Natural killer cell (primary cell): ENCODE data around the gene MCOLN1. TPM values are rescaled to one million over a fixed set of nuclear protein-coding genes. Genes with fewer than 3 reads are reported as not detected.
A peak's percentile ranks its signal among the peaks of the same experiment; 100 is the strongest.
"Not testable (repeated sequence)": the region's sequence is repeated elsewhere in the genome, so short reads cannot be mapped to it uniquely, and the experiment has no call there.

ENCODE experiments used
- ATAC-seq, 3 donors: fragments of 150-1000 bp in 2 of 3; fragments of 200-7000 bp in 1 of 3; cut with Tn5 transposase; 1 replicate in 1 of 3; 2 replicates in 2 of 3; pipeline ENCODE4 v1.10.0; 2021; ENCODE audit warnings: mild to moderate bottlenecking in 2 of 3, moderate library complexity in 2 of 3
- DNase-seq, 2 donors: peaks; one replicate each; pipeline versions ENCODE4 v3.0.0 to v3.0.0-alpha.2; 2013 to 2021; ENCODE audit warnings: mixed read lengths in 1 of 2
- H3K27ac ChIP-seq: one replicate; pipeline ENCODE4 v1.5.1; 2013; ENCODE audit warnings: mild to moderate bottlenecking, low read length
- H3K27me3 ChIP-seq: one replicate; pipeline ENCODE4 v1.6.1; 2013; ENCODE audit warnings: low read length; ENCODE audit not compliant: control insufficient read depth, insufficient read depth
- H3K36me3 ChIP-seq: one replicate; pipeline ENCODE4 v1.6.1; 2013; ENCODE audit warnings: low read length; ENCODE audit not compliant: control insufficient read depth, insufficient read depth
- H3K4me1 ChIP-seq: one replicate; pipeline ENCODE4 v1.6.1; 2013; ENCODE audit warnings: low read length; ENCODE audit not compliant: control insufficient read depth, insufficient read depth
- H3K4me3 ChIP-seq: one replicate; pipeline ENCODE4 v1.5.1; 2013; ENCODE audit warnings: low read length
- H3K9me3 ChIP-seq: one replicate; pipeline ENCODE4 v1.6.1; 2013; ENCODE audit warnings: low read length; ENCODE audit not compliant: control insufficient read depth, insufficient read depth
- H3K27ac Mint-ChIP-seq, 2 donors: one replicate each; pipeline ENCODE4 v1.8.0; 2022; ENCODE audit warnings: mild to moderate bottlenecking in 2 of 2, mixed read lengths in 2 of 2, moderate library complexity in 1 of 2
- H3K27me3 Mint-ChIP-seq, 2 donors: one replicate each; pipeline ENCODE4 v1.8.0; 2022; ENCODE audit warnings: low read depth in 2 of 2, mixed read lengths in 2 of 2
- H3K36me3 Mint-ChIP-seq: one replicate; pipeline ENCODE4 v1.8.0; 2022; ENCODE audit warnings: mixed read lengths
- H3K4me1 Mint-ChIP-seq, 2 donors: one replicate each; pipeline ENCODE4 v1.8.0; 2022; ENCODE audit warnings: mixed read lengths in 2 of 2
- H3K4me3 Mint-ChIP-seq: one replicate; pipeline ENCODE4 v1.8.0; 2022; ENCODE audit warnings: mild to moderate bottlenecking, moderate library complexity, mixed read lengths
- H3K9me3 Mint-ChIP-seq, 2 donors: one replicate each; pipeline ENCODE4 v1.8.0; 2022; ENCODE audit warnings: mixed read lengths in 2 of 2
- WGBS: methylation state at CpG from one replicate; pipeline ENCODE4 v1.1.7; 2013; ENCODE audit warnings: missing lambda C conversion rate; ENCODE audit not compliant: insufficient coverage; 5-methylcytosine and 5-hydroxymethylcytosine counted together
- intact Hi-C: fragments of 100-400 bp; cut with micrococcal nuclease; formaldehyde crosslinking; loops from one replicate; pipeline ENCODE4 v1.14.2; 2022
- total RNA-seq, 4 donors: library from RNA; stranded (reverse); fragments of 120-200 nt in 1 of 4; gene quantifications; one replicate each; pipeline versions ENCODE4 v1.2.3 to v1.2.4, GENCODE V29; 2013 to 2022
- TF ChIP-seq, protein P1 (sequence below): fragments of 200-600 bp; IDR thresholded peaks from one replicate; pipeline ENCODE4 v1.8.0; 2022; ENCODE audit warnings: antibody characterized with exemption

The MCOLN1 gene
- total RNA-seq, 3 donors from 2014 or later (not counting 1 experiment from before 2014, with no cell fraction given) = 22.9 to 37.6 (median 27.8) TPM

DNA sequence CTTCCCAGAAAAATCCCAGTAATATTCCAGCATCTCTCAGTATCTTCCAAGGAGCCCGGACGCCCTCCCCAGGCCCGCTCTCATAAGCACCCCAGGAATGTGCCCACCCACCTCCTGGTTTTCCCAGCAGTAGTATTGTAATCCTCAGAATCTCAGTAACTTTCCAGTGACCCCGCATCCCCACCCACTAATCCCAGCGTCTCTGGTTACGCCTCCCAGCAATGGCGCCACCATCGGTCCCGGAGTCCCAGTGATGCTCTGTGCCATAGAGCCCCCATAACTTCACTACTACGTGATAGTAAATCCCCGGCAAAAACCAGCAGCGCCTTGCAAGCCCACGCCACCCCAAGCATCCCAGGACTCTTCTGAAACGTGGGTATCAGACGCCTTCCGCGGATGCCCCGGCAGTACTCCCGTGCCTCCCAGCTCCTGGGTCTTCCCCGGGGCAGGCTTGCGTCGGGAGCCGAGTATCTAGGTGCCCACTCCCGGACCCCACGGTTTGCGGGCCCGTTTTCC is 12.2 kb downstream of the MCOLN1 start:
- intact Hi-C loops = loop anchor here (1.0 kb wide), 1 partner anchor 12 kb away; the partner anchor contains the start of gene MCOLN1
- TF ChIP-seq, protein P1, sequence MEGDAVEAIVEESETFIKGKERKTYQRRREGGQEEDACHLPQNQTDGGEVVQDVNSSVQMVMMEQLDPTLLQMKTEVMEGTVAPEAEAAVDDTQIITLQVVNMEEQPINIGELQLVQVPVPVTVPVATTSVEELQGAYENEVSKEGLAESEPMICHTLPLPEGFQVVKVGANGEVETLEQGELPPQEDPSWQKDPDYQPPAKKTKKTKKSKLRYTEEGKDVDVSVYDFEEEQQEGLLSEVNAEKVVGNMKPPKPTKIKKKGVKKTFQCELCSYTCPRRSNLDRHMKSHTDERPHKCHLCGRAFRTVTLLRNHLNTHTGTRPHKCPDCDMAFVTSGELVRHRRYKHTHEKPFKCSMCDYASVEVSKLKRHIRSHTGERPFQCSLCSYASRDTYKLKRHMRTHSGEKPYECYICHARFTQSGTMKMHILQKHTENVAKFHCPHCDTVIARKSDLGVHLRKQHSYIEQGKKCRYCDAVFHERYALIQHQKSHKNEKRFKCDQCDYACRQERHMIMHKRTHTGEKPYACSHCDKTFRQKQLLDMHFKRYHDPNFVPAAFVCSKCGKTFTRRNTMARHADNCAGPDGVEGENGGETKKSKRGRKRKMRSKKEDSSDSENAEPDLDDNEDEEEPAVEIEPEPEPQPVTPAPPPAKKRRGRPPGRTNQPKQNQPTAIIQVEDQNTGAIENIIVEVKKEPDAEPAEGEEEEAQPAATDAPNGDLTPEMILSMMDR = no peak
- H3K36me3 Mint-ChIP-seq = no peaks in the 10 kb centered on the region
- H3K9me3 Mint-ChIP-seq = no peaks in the 10 kb centered on the region
- DNase-seq (peak in 1 of 2 donors; percentile 65), ATAC-seq (no peak)
- H3K27me3 ChIP-seq = no peaks in the 10 kb centered on the region
- under 1% methylated on average over 27 of the region's 27 CpGs for WGBS
- peak overlapping the region; percentile 96 for H3K4me3 ChIP-seq
- peaks cover 6% of the 10 kb centered on the region for H3K36me3 ChIP-seq
- H3K9me3 ChIP-seq = no peaks in the 10 kb centered on the region
- peaks cover 32% of the 10 kb centered on the region for H3K4me1 ChIP-seq
- H3K27ac Mint-ChIP-seq = peak overlapping the region; percentile 87 to 93
- H3K4me1 Mint-ChIP-seq = peaks cover 17 to 23% of the 10 kb centered on the region in 2 donors
- no peaks in the 10 kb centered on the region for H3K27me3 Mint-ChIP-seq
- H3K27ac ChIP-seq = peak overlapping the region; percentile 66
- peak overlapping the region; percentile 96 for H3K4me3 Mint-ChIP-seq

DNA sequence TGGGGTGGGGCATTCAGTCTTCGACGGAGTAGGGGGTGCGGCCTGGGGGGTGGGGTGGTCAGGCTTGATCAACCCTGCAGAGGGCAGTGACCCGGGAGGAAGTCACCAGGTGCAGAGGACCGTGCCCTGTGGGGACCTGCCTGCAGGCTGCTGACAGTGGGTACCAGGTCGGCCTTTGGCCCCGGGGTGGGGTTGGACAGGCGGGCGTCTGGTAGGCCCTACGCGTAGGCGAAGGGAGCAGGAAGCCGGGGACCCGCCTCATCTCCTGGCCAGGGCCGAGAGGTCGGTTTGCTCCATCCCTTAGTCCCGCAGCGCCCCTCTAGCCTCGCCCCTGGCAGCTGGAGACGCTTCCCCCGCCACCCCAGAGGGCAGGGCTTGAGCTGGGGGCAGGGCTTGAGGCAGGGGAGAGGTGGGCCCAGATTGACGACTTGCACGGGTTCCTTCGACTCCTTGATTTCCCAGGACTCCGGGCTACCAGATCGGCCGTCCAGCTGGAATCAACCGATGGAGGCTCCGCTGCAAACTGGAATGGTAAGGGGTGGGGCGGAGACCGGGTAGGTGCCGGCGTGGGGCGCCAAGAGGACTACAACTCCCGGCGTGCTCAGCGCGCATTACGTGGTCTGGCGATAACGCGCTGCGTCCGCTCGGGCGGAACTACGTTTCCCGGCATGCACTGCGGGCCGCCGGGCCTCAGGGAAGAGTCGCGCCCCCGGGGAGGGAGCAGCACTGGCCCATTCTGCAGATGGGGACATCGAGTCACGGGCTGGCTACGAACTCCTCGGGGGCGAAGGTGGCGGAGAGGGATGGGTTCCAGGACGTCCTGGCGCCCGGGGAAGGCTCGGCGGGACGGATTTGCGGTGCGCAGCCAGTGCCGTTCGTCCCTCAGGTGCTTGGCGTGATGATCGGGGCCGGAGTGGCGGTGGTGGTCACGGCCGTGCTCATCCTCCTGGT is 12.9 kb downstream of the MCOLN1 start, which contains the start of gene PNPLA6:
Gene PNPLA6 (plus strand): TSS at position 671 of the 951 bp plus-strand sequence. CDS start 72 bp downstream, at position 743.
- Histone ChIP-seq H3K9me3 (no peaks in the 10 kb centered on the region), H3K36me3 (peaks cover 9% of the 10 kb centered on the region), H3K27me3 (no peaks in the 10 kb centered on the region), H3K4me3 (peak within 1 kb of the TSS; percentile 96), H3K27ac (peak within 1 kb of the TSS; percentile 66), H3K4me1 (peaks cover 32% of the 10 kb centered on the region)
- Mint-ChIP-seq H3K4me1 (peaks cover 17 to 23% of the 10 kb centered on the region in 2 donors), H3K36me3 (no peaks in the 10 kb centered on the region), H3K9me3 (no peaks in the 10 kb centered on the region), H3K27ac (peak within 1 kb of the TSS; percentile 87 to 93), H3K27me3 (no peaks in the 10 kb centered on the region), H3K4me3 (peak within 1 kb of the TSS; percentile 96)
- peak; percentile 93 to 95 for DNase-seq
- TF ChIP-seq, protein P1 = no peak
- ATAC-seq = peak; percentile 85 to 95 (median 87)
- under 1% methylated on average over 76 of the region's 76 CpGs for WGBS
- intact Hi-C loops = no loop called here

DNA sequence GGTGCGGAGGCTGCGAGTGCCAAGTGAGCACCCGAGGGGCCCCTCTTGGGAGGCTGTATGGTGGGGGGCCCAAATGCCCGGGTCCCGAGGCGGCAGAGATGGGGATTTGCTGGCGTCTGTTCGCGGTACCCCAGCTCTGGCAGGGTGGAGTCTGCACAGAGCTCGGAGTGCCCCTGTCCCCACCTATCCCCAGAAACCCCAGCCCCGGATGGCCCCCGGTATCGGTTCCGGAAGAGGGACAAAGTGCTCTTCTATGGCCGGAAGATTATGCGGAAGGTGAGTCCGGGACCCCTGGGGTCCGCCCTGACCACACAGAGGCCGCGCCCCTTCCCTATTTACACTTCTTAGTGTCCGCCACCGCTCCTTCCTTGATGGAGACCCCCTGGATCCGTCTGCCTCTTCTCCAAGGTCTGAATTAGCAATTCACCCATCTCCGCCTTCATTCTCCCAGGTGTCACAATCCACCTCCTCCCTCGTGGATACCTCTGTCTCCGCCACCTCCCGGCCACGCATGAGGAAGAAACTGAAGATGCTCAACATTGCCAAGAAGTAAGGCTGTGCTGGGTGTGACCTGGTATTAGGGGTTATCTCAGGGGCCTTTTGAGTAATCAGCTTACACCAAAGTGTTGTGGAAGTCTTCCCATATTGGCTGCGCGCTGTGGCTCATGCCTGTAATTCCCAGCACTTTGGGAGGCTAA is 13.7 kb downstream of the MCOLN1 start:
- DNase-seq (no peak), ATAC-seq (peak in 2 of 3 donors; percentile 0 to 1)
- intact Hi-C loops = no loop called here
- peak overlapping the region; percentile 96 for H3K4me3 Mint-ChIP-seq
- peaks cover 17 to 23% of the 10 kb centered on the region in 2 donors for H3K4me1 Mint-ChIP-seq
- H3K36me3 Mint-ChIP-seq = no peaks in the 10 kb centered on the region
- Histone ChIP-seq H3K9me3 (no peaks in the 10 kb centered on the region), H3K4me1 (peaks cover 32% of the 10 kb centered on the region), H3K27me3 (no peaks in the 10 kb centered on the region), H3K27ac (peak overlapping the region; percentile 66), H3K36me3 (peaks cover 17% of the 10 kb centered on the region), H3K4me3 (peak overlapping the region; percentile 96)
- H3K27ac Mint-ChIP-seq = peak overlapping the region; percentile 87 to 93
- TF ChIP-seq, protein P1 = no peak
- no peaks in the 10 kb centered on the region for H3K9me3 Mint-ChIP-seq
- no peaks in the 10 kb centered on the region for H3K27me3 Mint-ChIP-seq
- WGBS = 18% methylated on average over 29 of the region's 30 CpGs

DNA sequence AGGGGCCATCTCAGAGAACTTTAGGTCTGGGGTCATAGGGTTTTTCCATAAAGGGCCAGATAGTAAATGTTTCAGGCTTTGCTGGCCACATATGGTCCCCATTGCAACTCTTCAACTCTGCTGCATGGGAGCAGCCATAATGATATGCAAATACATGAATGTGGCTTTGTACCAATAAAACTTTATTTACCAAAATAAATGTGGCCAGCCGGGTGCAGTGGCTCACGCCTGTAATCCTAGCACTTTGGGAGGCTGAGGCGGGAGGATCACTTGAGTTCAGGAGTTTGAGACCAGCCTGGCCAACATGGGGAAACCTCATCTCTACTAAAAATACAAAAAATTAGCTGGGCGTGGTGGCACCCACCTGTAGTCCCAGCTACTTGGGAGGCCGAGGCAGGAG is 16.6 kb downstream of the MCOLN1 start:
- DNase-seq, H3K27ac Mint-ChIP-seq, H3K9me3 ChIP-seq, H3K27me3 Mint-ChIP-seq, intact Hi-C loops, H3K27me3 ChIP-seq, ATAC-seq, H3K36me3 Mint-ChIP-seq, H3K4me3 Mint-ChIP-seq, H3K4me3 ChIP-seq, H3K27ac ChIP-seq, H3K9me3 Mint-ChIP-seq: not testable (repeated sequence)
- Histone ChIP-seq H3K4me1 (peaks cover 29% of the 10 kb centered on the region), H3K36me3 (peaks cover 36% of the 10 kb centered on the region)
- WGBS = 99% methylated on average over 5 of the region's 5 CpGs
- H3K4me1 Mint-ChIP-seq = peaks cover 17 to 23% of the 10 kb centered on the region in 2 donors
